BE2C (cell line): Measurements from ENCODE around the gene CSMD2.

ENCODE experiments used
- DNase-seq: peaks from one replicate; pipeline ENCODE4 v3.0.0-alpha.2; 2020
- H3K27me3 ChIP-seq: fragments of 250-450 bp; sonication (Bioruptor Pico); 2 replicates; pipeline ENCODE4 v1.5.1; 2020; ENCODE audit warnings: mild to moderate bottlenecking
- H3K36me3 ChIP-seq: fragments of 250-450 bp; sonication (Bioruptor Pico); 2 replicates; pipeline ENCODE4 v1.5.1; 2020; ENCODE audit warnings: mild to moderate bottlenecking
- H3K4me1 ChIP-seq: fragments of 250-450 bp; sonication (Bioruptor Pico); 2 replicates; pipeline ENCODE4 v1.5.1; 2020
- H3K4me3 ChIP-seq: 2 replicates; pipeline ENCODE4 v1.5.1; 2011; ENCODE audit warnings: low read depth, low read length
- H3K9me3 ChIP-seq: fragments of 250-450 bp; sonication (Bioruptor Pico); 2 replicates; pipeline ENCODE4 v1.5.1; 2020
- CTCF ChIP-seq: IDR thresholded peaks from 2 replicates; pipeline ENCODE4 v1.5.1; 2012; ENCODE audit warnings: mild to moderate bottlenecking, low read depth, low read length

Gene CSMD2

GRCh38 chr1:33836911-33837310, 328.1 kb downstream of the CSMD2 start:
- DNase-seq: no peak
- Histone ChIP-seq H3K27me3 (no peaks in the 10 kb centered on the region), H3K4me3 (no peak overlapping the region), H3K4me1 (no peaks in the 10 kb centered on the region), H3K9me3 (no peaks in the 10 kb centered on the region), H3K36me3 (no peaks in the 10 kb centered on the region)
- TF ChIP-seq CTCF: no peak

- no peaks in the 10 kb centered on the region for H3K36me3 ChIP-seq
- TF ChIP-seq CTCF: no peak
- no peaks in the 10 kb centered on the region for H3K4me1 ChIP-seq
- H3K4me3 ChIP-seq: no peak overlapping the region
- no peaks in the 10 kb centered on the region for H3K27me3 ChIP-seq
- no peaks in the 10 kb centered on the region for H3K9me3 ChIP-seq
- DNase-seq: no peak
Measured at GRCh38 chr1:33828654-33829053, 336.4 kb downstream of the CSMD2 start.

GRCh38 chr1:33828059-33828458, 337.0 kb downstream of the CSMD2 start:
- TF ChIP-seq CTCF: no peak
- no peaks in the 10 kb centered on the region for H3K27me3 ChIP-seq
- no peaks in the 10 kb centered on the region for H3K4me1 ChIP-seq
- H3K36me3 ChIP-seq: no peaks in the 10 kb centered on the region
- H3K4me3 ChIP-seq: no peak overlapping the region
- no peaks in the 10 kb centered on the region for H3K9me3 ChIP-seq
- DNase-seq: no peak

GRCh38 chr1:33826711-33827110, 338.3 kb downstream of the CSMD2 start:
- DNase-seq: no peak
- no peaks in the 10 kb centered on the region for H3K9me3 ChIP-seq
- no peaks in the 10 kb centered on the region for H3K36me3 ChIP-seq
- no peaks in the 10 kb centered on the region for H3K27me3 ChIP-seq
- no peak for TF ChIP-seq CTCF
- no peak overlapping the region for H3K4me3 ChIP-seq
- no peaks in the 10 kb centered on the region for H3K4me1 ChIP-seq

GRCh38 chr1:33826311-33826710, 338.7 kb downstream of the CSMD2 start:
- Histone ChIP-seq H3K27me3 (no peaks in the 10 kb centered on the region), H3K4me3 (no peak overlapping the region), H3K9me3 (no peaks in the 10 kb centered on the region), H3K4me1 (no peaks in the 10 kb centered on the region), H3K36me3 (no peaks in the 10 kb centered on the region)
- no peak for DNase-seq
- no peak for TF ChIP-seq CTCF

GRCh38 chr1:33825506-33825905, 339.5 kb downstream of the CSMD2 start:
- Histone ChIP-seq H3K4me1 (no peaks in the 10 kb centered on the region), H3K4me3 (no peak overlapping the region), H3K27me3 (no peaks in the 10 kb centered on the region), H3K9me3 (no peaks in the 10 kb centered on the region), H3K36me3 (no peaks in the 10 kb centered on the region)
- TF ChIP-seq CTCF: no peak
- no peak for DNase-seq
